K562 (cell line): ENCODE data around the gene CLTA. TPM values are rescaled to one million over a fixed set of nuclear protein-coding genes. Genes with fewer than 3 reads are reported as not detected.

Source experiments
- CTBP1 ChIP-seq: fragments of 450-650 bp; IDR thresholded peaks from 2 replicates; pipeline ENCODE4 v1.6.1; 2016; ENCODE audit warnings: borderline replicate concordance
- KLF13 ChIP-seq: fragments of 450-650 bp; IDR thresholded peaks from 2 replicates; pipeline ENCODE4 v1.6.1; 2016; ENCODE audit warnings: missing genetic modification characterization, low read depth, mild to moderate bottlenecking, missing compliant biosample characterization, moderate library complexity, borderline replicate concordance
- MBD1 ChIP-seq: fragments of 250-450 bp; sonication (Bioruptor Pico); IDR thresholded peaks from 2 replicates; pipeline ENCODE4 v1.8.0; 2022; ENCODE audit warnings: inconsistent platforms
- POLR2B ChIP-seq: fragments of 450-650 bp; IDR thresholded peaks from 2 replicates; pipeline ENCODE4 v1.6.1; 2018; ENCODE audit warnings: low read depth; ENCODE audit not compliant: partially characterized antibody
- PREB ChIP-seq: sonication (generic); formaldehyde crosslinking; IDR thresholded peaks from 2 replicates; pipeline ENCODE4 v1.8.1; 2023; ENCODE audit warnings: mild to moderate bottlenecking, missing genetic modification reagents
- RNF2 ChIP-seq: sonication (generic); IDR thresholded peaks from 2 replicates; pipeline ENCODE4 v1.6.1; 2016
- RNF219 ChIP-seq: fragments of 250-450 bp; sonication (Bioruptor Pico); IDR thresholded peaks from 2 replicates; pipeline ENCODE4 v1.5.0; 2022; ENCODE audit warnings: mild to moderate bottlenecking
- TCFL5 ChIP-seq: fragments of 250-450 bp; sonication (Bioruptor Pico); conservative IDR thresholded peaks from 2 replicates; pipeline ENCODE4 v1.6.1; 2021; ENCODE audit warnings: mild to moderate bottlenecking, moderate library complexity, matching md5 sums
- ZBTB43 ChIP-seq: sonication (generic); formaldehyde crosslinking; IDR thresholded peaks from 2 replicates; pipeline ENCODE4 v1.8.0; 2023; ENCODE audit warnings: mild to moderate bottlenecking, missing genetic modification reagents
- ZNF282 ChIP-seq: sonication (generic); formaldehyde crosslinking; IDR thresholded peaks from 2 replicates; pipeline ENCODE4 v1.8.1; 2023; ENCODE audit warnings: missing genetic modification reagents
- ZNF407 ChIP-seq: fragments of 450-650 bp; IDR thresholded peaks from 2 replicates; pipeline ENCODE4 v1.6.1; 2016; ENCODE audit warnings: low read depth
- ZNF780A ChIP-seq: fragments of 250-450 bp; sonication (Bioruptor Pico); IDR thresholded peaks from 2 replicates; pipeline ENCODE4 v1.5.0; 2021; ENCODE audit warnings: mild to moderate bottlenecking
- polyA plus RNA-seq, 8 experiments: library from polyadenylated mRNA; depleted of rRNA in 4 of 8; stranded (reverse) in 5 of 8; unstranded in 3 of 8; fragments of >200 nt; fragmentation: Nextera tagmentation in 2 of 8; fragmentation: Illumina TruSeq in 1 of 8; extraction: Ambion mirVana in 2 of 8; extraction: Trizol in 1 of 8; gene quantifications; 2 replicates each; pipeline versions ENCODE4 v1.2.1 to v1.2.3, GENCODE V29; 2011 to 2014; ENCODE audit warnings: inconsistent platforms in 1 of 8, missing spikeins in 1 of 8
- total RNA-seq, 7 experiments: library from RNA; depleted of rRNA in 6 of 7; stranded (reverse); fragments of >200 nt in 6 of 7; fragmentation: Illumina TruSeq in 2 of 7; extraction: Trizol in 2 of 7; gene quantifications; 2 replicates each; pipeline versions ENCODE4 v1.2.1 to v1.2.3, GENCODE V29; 2011 to 2021; ENCODE audit warnings: low replicate concordance in 1 of 7

CLTA gene
- total and polyA plus RNA-seq, 9 of the 15 experiments (the other 6 are each of a cell fraction or from before 2014, with no cell fraction given) = 37.8 to 219 (median 144) TPM

- no peak for TF ChIP-seq ZNF407
- TF ChIP-seq RNF219 (CRISPR knock-in tag) = no peak
- peak; percentile 71 for TF ChIP-seq RNF2
- peak; percentile 81 for TF ChIP-seq POLR2B
- peak; percentile 62; the same call in 1 of the 2 replicates for TF ChIP-seq CTBP1
- TF ChIP-seq ZBTB43 (CRISPR knock-in tag) = peak; percentile 73; the same call in 1 of the 2 replicates
- peak; percentile 98 for TF ChIP-seq KLF13
- TF ChIP-seq TCFL5 (CRISPR knock-in tag) = no peak
- no peak for TF ChIP-seq PREB
- no peak for TF ChIP-seq ZNF282 (CRISPR knock-in tag)
- no peak for TF ChIP-seq MBD1 (CRISPR knock-in tag)
- TF ChIP-seq ZNF780A (CRISPR knock-in tag) = no peak
Observed at GRCh38 chr9:36258208-36258995, 67.7 kb downstream of the CLTA start, which contains the start of gene GNE (continued).
